Mesenchymal stem cell (in vitro differentiated cells and primary cell): ENCODE results near the gene AKNA.

Source experiments
- DNase-seq: peaks from one replicate; pipeline ENCODE4 v3.0.0-alpha.2; 2013
- H2AFZ ChIP-seq: one replicate; pipeline ENCODE4 v1.6.1; 2013; ENCODE audit warnings: low read depth, mild to moderate bottlenecking, control low read depth, inconsistent platforms, low read length, moderate library complexity
- H2AK5ac ChIP-seq: 2 replicates; pipeline ENCODE4 v1.6.1; 2013; ENCODE audit warnings: low read length, moderate library complexity, mild to moderate bottlenecking, inconsistent platforms; ENCODE audit not compliant: severe bottlenecking
- H2BK120ac ChIP-seq: one replicate; pipeline ENCODE4 v1.6.1; 2013; ENCODE audit warnings: low read depth, mild to moderate bottlenecking, inconsistent platforms, low read length, moderate library complexity
- H2BK12ac ChIP-seq, 2 experiments: one replicate each; pipeline ENCODE4 v1.6.1; 2013; ENCODE audit warnings: inconsistent platforms in 2 of 2, low read length in 2 of 2, mild to moderate bottlenecking in 2 of 2, moderate library complexity in 2 of 2, control low read depth in 1 of 2
- H2BK15ac ChIP-seq: one replicate; pipeline ENCODE4 v1.6.1; 2013; ENCODE audit warnings: mild to moderate bottlenecking, low read depth, inconsistent platforms; ENCODE audit not compliant: poor library complexity, severe bottlenecking
- H2BK5ac ChIP-seq: 2 replicates; pipeline ENCODE4 v1.6.1; 2013; ENCODE audit warnings: low read depth, mild to moderate bottlenecking, low read length, control low read depth, inconsistent platforms; ENCODE audit not compliant: poor library complexity, severe bottlenecking
- H3K14ac ChIP-seq, 2 experiments: one replicate each; pipeline ENCODE4 v1.6.1; 2013; ENCODE audit warnings: inconsistent platforms in 2 of 2, low read length in 2 of 2, control low read depth in 1 of 2, mild to moderate bottlenecking in 1 of 2, moderate library complexity in 1 of 2
- H3K18ac ChIP-seq, 2 experiments: one replicate each; pipeline ENCODE4 v1.6.1; 2013; ENCODE audit warnings: inconsistent platforms in 2 of 2, low read length in 2 of 2, control low read depth in 1 of 2, low read depth in 1 of 2, mild to moderate bottlenecking in 1 of 2
- H3K23ac ChIP-seq, 2 experiments: one replicate each; pipeline ENCODE4 v1.6.1; 2013; ENCODE audit warnings: inconsistent platforms in 2 of 2, low read length in 2 of 2, mild to moderate bottlenecking in 2 of 2, moderate library complexity in 2 of 2, control low read depth in 1 of 2
- H3K27ac ChIP-seq: 2 replicates; pipeline ENCODE4 v1.5.1; 2013; ENCODE audit warnings: mild to moderate bottlenecking, moderate library complexity, low read length, control low read depth, inconsistent platforms; ENCODE audit not compliant: poor library complexity, severe bottlenecking
- H3K27me3 ChIP-seq, 2 experiments: 2 replicates each; pipeline versions ENCODE4 v1.6.1 to v1.7.0; 2013; ENCODE audit warnings: low read length in 2 of 2, mild to moderate bottlenecking in 2 of 2, moderate library complexity in 2 of 2, control low read depth in 1 of 2, inconsistent platforms in 1 of 2; ENCODE audit not compliant: control insufficient read depth in 1 of 2, insufficient read depth in 1 of 2
- H3K36me3 ChIP-seq, 2 experiments: 2 replicates each; pipeline versions ENCODE4 v1.6.1 to v1.7.0; 2013; ENCODE audit warnings: low read length in 2 of 2, control low read depth in 1 of 2, inconsistent platforms in 1 of 2, low read depth in 1 of 2, mild to moderate bottlenecking in 1 of 2; ENCODE audit not compliant: insufficient read depth in 2 of 2, control insufficient read depth in 1 of 2
- H3K4ac ChIP-seq, 2 experiments: one replicate each; pipeline ENCODE4 v1.6.1; 2013; ENCODE audit warnings: inconsistent platforms in 2 of 2, low read length in 2 of 2, mild to moderate bottlenecking in 2 of 2, moderate library complexity in 2 of 2, control low read depth in 1 of 2, low read depth in 1 of 2
- H3K4me1 ChIP-seq: 2 replicates; pipeline ENCODE4 v1.6.1; 2013; ENCODE audit warnings: low read depth, low read length, control low read depth; ENCODE audit not compliant: control insufficient read depth, insufficient read depth
- H3K4me2 ChIP-seq: 2 replicates; pipeline ENCODE4 v1.6.1; 2013; ENCODE audit warnings: low read length, mild to moderate bottlenecking, inconsistent platforms; ENCODE audit not compliant: poor library complexity, severe bottlenecking
- H3K4me3 ChIP-seq, 2 experiments: 2 replicates each; pipeline versions ENCODE4 v1.5.1 to v1.7.0; 2013; ENCODE audit warnings: low read length in 2 of 2, mild to moderate bottlenecking in 2 of 2, control low read depth in 1 of 2, low read depth in 1 of 2; ENCODE audit not compliant: insufficient read depth in 1 of 2
- H3K79me1 ChIP-seq: replicated peaks from 2 replicates; pipeline ENCODE4 v1.6.1; 2013; ENCODE audit warnings: mild to moderate bottlenecking, control low read depth, low read length, inconsistent platforms; ENCODE audit not compliant: poor library complexity, severe bottlenecking
- H3K9ac ChIP-seq: 2 replicates; pipeline ENCODE4 v1.7.0; 2013; ENCODE audit warnings: mild to moderate bottlenecking, low read length, moderate library complexity
- H3K9me3 ChIP-seq: 2 replicates; pipeline ENCODE4 v1.7.0; 2013; ENCODE audit warnings: mild to moderate bottlenecking, low read length; ENCODE audit not compliant: control insufficient read depth
- H4K8ac ChIP-seq: one replicate; pipeline ENCODE4 v1.6.1; 2013; ENCODE audit warnings: inconsistent platforms, mild to moderate bottlenecking, low read length, moderate library complexity
- H4K91ac ChIP-seq: one replicate; pipeline ENCODE4 v1.6.1; 2013; ENCODE audit warnings: mild to moderate bottlenecking, low read length, inconsistent platforms
- WGBS: methylation state at CpG from one replicate; pipeline ENCODE4 v1.1.7; 2013; ENCODE audit warnings: mixed read lengths; 5-methylcytosine and 5-hydroxymethylcytosine counted together

The AKNA gene

GRCh38 chr9:114430457-114430856, 42.7 kb upstream of the AKNA start:
- no peak overlapping the region for H2BK5ac ChIP-seq
- H2AK5ac ChIP-seq = no peak overlapping the region
- no peak overlapping the region for H3K18ac ChIP-seq
- H4K91ac ChIP-seq = no peak overlapping the region
- no peaks in the 10 kb centered on the region for H3K36me3 ChIP-seq
- no peak overlapping the region for H2BK12ac ChIP-seq
- H3K4me1 ChIP-seq = no peaks in the 10 kb centered on the region
- H3K9ac ChIP-seq = no peak overlapping the region
- no peak overlapping the region for H2BK120ac ChIP-seq
- no peak overlapping the region for H3K27ac ChIP-seq
- H4K8ac ChIP-seq = no peak overlapping the region
- peaks cover 5 to 50% of the 10 kb centered on the region in 2 experiments for H3K27me3 ChIP-seq
- H3K23ac ChIP-seq = no peak overlapping the region
- DNase-seq = no peak
- no peak overlapping the region for H2AFZ ChIP-seq
- H3K14ac ChIP-seq = no peak overlapping the region
- H3K79me1 ChIP-seq = no peaks in the 10 kb centered on the region
- no peak overlapping the region for H3K4me3 ChIP-seq
- H3K9me3 ChIP-seq = no peaks in the 10 kb centered on the region
- H3K4ac ChIP-seq = no peak overlapping the region
- 89% methylated on average over 5 of the region's 5 CpGs for WGBS
- no peak overlapping the region for H3K4me2 ChIP-seq
- H2BK15ac ChIP-seq = no peak overlapping the region

- no peaks in the 10 kb centered on the region for H3K4me1 ChIP-seq
- no peak overlapping the region for H3K4me2 ChIP-seq
- no peak overlapping the region for H4K8ac ChIP-seq
- H3K18ac ChIP-seq = no peak overlapping the region
- no peak overlapping the region for H2BK5ac ChIP-seq
- no peaks in the 10 kb centered on the region for H3K79me1 ChIP-seq
- H3K4ac ChIP-seq = no peak overlapping the region
- no peak overlapping the region for H3K14ac ChIP-seq
- peaks cover 0 to 2% of the 10 kb centered on the region in 2 experiments for H3K36me3 ChIP-seq
- no peaks in the 10 kb centered on the region for H3K9me3 ChIP-seq
- H3K27me3 ChIP-seq = peaks cover 5 to 56% of the 10 kb centered on the region in 2 experiments
- 79% methylated on average over 6 of the region's 6 CpGs for WGBS
- H3K9ac ChIP-seq = no peak overlapping the region
- no peak overlapping the region for H4K91ac ChIP-seq
- H2AFZ ChIP-seq = no peak overlapping the region
- H3K4me3 ChIP-seq = no peak overlapping the region
- H3K27ac ChIP-seq = no peak overlapping the region
- H2BK120ac ChIP-seq = no peak overlapping the region
- no peak overlapping the region for H2BK12ac ChIP-seq
- no peak overlapping the region for H2AK5ac ChIP-seq
- H2BK15ac ChIP-seq = no peak overlapping the region
- no peak overlapping the region for H3K23ac ChIP-seq
- DNase-seq = no peak
Measured at GRCh38 chr9:114429488-114429887, 41.7 kb upstream of the AKNA start.

DNA sequence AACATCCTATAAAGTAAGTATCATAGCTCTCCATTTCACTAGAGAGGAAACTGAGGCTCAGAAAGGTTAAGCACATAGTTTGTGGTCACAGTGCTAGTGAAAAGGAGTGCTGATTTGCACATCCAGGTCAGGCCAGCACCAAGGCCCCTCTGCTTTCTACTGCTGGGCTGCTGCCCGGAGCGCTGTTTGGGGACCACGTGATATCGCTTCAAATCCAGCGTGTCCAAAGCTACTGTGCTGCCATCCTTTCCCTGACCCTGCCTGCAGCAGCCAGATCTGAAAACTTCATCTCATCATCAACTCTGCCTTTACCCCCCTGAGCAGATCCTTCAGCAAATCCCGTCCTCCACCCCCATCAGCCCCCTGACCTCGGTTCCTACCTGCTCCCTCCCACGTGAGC, 40.7 kb upstream of the AKNA start:
- peaks cover 5 to 56% of the 10 kb centered on the region in 2 experiments for H3K27me3 ChIP-seq
- H3K14ac ChIP-seq = no peak overlapping the region
- H4K91ac ChIP-seq = no peak overlapping the region
- no peak overlapping the region for H2AK5ac ChIP-seq
- WGBS = 91% methylated on average over 8 of the region's 8 CpGs
- H3K27ac ChIP-seq = no peak overlapping the region
- H3K4me2 ChIP-seq = no peak overlapping the region
- no peak overlapping the region for H3K23ac ChIP-seq
- H2BK12ac ChIP-seq = no peak overlapping the region
- H3K4me3 ChIP-seq = no peak overlapping the region
- no peak overlapping the region for H3K4ac ChIP-seq
- no peaks in the 10 kb centered on the region for H3K79me1 ChIP-seq
- no peak overlapping the region for H3K9ac ChIP-seq
- no peaks in the 10 kb centered on the region for H3K9me3 ChIP-seq
- no peak overlapping the region for H2BK5ac ChIP-seq
- no peak overlapping the region for H2BK15ac ChIP-seq
- no peak overlapping the region for H3K18ac ChIP-seq
- no peaks in the 10 kb centered on the region for H3K4me1 ChIP-seq
- H2AFZ ChIP-seq = no peak overlapping the region
- peaks cover 0 to 12% of the 10 kb centered on the region in 2 experiments for H3K36me3 ChIP-seq
- no peak overlapping the region for H4K8ac ChIP-seq
- no peak for DNase-seq
- H2BK120ac ChIP-seq = no peak overlapping the region

DNA sequence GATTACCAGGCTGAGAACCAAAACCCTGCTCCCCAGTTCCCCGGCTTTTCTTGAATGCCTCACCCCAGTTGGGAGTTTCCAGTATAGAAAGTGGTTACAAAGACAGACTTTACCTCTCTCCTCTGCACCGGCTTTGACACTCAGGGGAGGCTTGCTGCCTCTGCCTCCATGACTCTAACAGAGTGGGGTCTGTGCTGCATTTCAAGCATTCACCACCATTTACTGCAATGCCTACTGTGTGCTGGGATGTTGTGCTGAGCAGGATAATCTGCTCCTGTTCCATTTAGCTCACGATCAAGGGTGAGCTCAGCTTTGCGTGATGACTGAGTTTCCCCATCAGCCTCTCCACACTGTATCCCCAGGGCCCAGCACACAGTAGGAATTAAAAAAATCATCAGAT, 39.9 kb upstream of the AKNA start:
- H3K9me3 ChIP-seq = no peaks in the 10 kb centered on the region
- no peak overlapping the region for H3K18ac ChIP-seq
- no peaks in the 10 kb centered on the region for H3K79me1 ChIP-seq
- H4K91ac ChIP-seq = no peak overlapping the region
- H3K9ac ChIP-seq = no peak overlapping the region
- no peak overlapping the region for H2BK120ac ChIP-seq
- no peak overlapping the region for H2BK12ac ChIP-seq
- H3K4me2 ChIP-seq = no peak overlapping the region
- no peak overlapping the region for H3K14ac ChIP-seq
- no peak overlapping the region for H4K8ac ChIP-seq
- no peak overlapping the region for H3K27ac ChIP-seq
- H3K36me3 ChIP-seq = peaks cover 0 to 18% of the 10 kb centered on the region in 2 experiments
- H3K23ac ChIP-seq = no peak overlapping the region
- H2AFZ ChIP-seq = no peak overlapping the region
- DNase-seq = no peak
- H3K4me3 ChIP-seq = no peak overlapping the region
- no peak overlapping the region for H3K4ac ChIP-seq
- H3K27me3 ChIP-seq = peaks cover 5 to 57% of the 10 kb centered on the region in 2 experiments
- no peaks in the 10 kb centered on the region for H3K4me1 ChIP-seq
- WGBS = 90% methylated on average over 4 of the region's 4 CpGs
- H2BK5ac ChIP-seq = no peak overlapping the region
- no peak overlapping the region for H2BK15ac ChIP-seq
- H2AK5ac ChIP-seq = no peak overlapping the region
